ENCODE measurements around the gene CTAG1A.

DNA sequence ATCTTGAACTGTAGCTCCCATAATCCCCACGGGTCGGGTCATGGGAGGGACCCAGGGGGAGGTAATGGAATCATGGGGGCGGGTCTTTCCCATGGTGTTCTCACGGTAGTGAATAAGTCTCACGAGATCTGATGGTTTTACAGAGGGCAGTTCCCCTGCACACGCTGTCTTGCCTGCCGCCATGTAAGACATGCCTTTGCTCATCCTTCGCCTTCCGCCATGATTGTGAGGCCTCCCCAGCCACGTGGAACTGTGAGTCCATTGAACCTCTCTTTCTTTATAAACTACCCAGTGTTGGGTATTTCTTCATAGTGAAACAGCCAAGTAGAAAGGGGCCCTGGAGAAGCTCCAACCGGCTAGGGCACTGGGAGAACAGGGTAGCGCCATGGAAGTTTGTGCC, 12.3 kb downstream of the CTAG1A start:
- TF ChIP-seq, protein P1, sequence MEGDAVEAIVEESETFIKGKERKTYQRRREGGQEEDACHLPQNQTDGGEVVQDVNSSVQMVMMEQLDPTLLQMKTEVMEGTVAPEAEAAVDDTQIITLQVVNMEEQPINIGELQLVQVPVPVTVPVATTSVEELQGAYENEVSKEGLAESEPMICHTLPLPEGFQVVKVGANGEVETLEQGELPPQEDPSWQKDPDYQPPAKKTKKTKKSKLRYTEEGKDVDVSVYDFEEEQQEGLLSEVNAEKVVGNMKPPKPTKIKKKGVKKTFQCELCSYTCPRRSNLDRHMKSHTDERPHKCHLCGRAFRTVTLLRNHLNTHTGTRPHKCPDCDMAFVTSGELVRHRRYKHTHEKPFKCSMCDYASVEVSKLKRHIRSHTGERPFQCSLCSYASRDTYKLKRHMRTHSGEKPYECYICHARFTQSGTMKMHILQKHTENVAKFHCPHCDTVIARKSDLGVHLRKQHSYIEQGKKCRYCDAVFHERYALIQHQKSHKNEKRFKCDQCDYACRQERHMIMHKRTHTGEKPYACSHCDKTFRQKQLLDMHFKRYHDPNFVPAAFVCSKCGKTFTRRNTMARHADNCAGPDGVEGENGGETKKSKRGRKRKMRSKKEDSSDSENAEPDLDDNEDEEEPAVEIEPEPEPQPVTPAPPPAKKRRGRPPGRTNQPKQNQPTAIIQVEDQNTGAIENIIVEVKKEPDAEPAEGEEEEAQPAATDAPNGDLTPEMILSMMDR (IDR thresholded peaks at IDR 0.05) = no peak
- TF ChIP-seq EZH2phosphoT487 (IDR thresholded peaks at IDR 0.05) = no peak

Data from neural progenitor cell (in vitro differentiated cells).